Esophagus squamous epithelium (tissue), 5 donors: ENCODE measurements around the gene MYL5. TPM values are rescaled to one million over a fixed set of nuclear protein-coding genes. Genes with fewer than 3 reads are reported as not detected.

Source experiments
- DNase-seq: peaks from one replicate; lab custom pipeline; 2025; lab: John Stamatoyannopoulos, UW
- H3K27ac ChIP-seq, 4 donors: fragments of 200-600 bp; sonication (generic); one replicate each; pipeline ENCODE4 v1.5.1; 2016 to 2019; ENCODE audit warnings: mild to moderate bottlenecking in 1 of 4
- H3K27me3 ChIP-seq, 4 donors: fragments of 200-600 bp; sonication (generic); 1 replicate in 3 of 4; 2 replicates in 1 of 4; pipeline versions ENCODE4 v1.5.1 to v1.6.0; 2017 to 2021; ENCODE audit warnings: antibody characterized with exemption in 1 of 4
- H3K36me3 ChIP-seq, 3 donors: fragments of 200-600 bp; sonication (generic); one replicate each; pipeline ENCODE4 v1.5.1; 2016 to 2019
- H3K4me1 ChIP-seq, 3 donors: fragments of 200-600 bp; sonication (generic); one replicate each; pipeline ENCODE4 v1.5.1; 2017 to 2019
- H3K4me3 ChIP-seq, 4 donors: fragments of 200-600 bp; sonication (generic); 1 replicate in 3 of 4; 2 replicates in 1 of 4; pipeline ENCODE4 v1.5.1; 2016 to 2019; ENCODE audit warnings: mild to moderate bottlenecking in 2 of 4, moderate library complexity in 1 of 4
- H3K9me3 ChIP-seq, 3 donors: fragments of 200-600 bp; sonication (generic); one replicate each; pipeline ENCODE4 v1.5.1; 2016 to 2019
- CTCF ChIP-seq, 6 experiments: fragments of 450-650 bp in 4 of 6; fragments of 200-600 bp in 2 of 6; sonication (generic) in 2 of 6; IDR thresholded peaks; one replicate each; pipeline ENCODE4 v1.5.1; 2016 to 2019; ENCODE audit warnings: antibody characterized with exemption in 6 of 6, mild to moderate bottlenecking in 4 of 6, moderate library complexity in 4 of 6
- POLR2A ChIP-seq, 4 donors: fragments of 450-650 bp; IDR thresholded peaks; one replicate each; pipeline ENCODE4 v1.6.1; 2017; ENCODE audit warnings: antibody characterized with exemption in 4 of 4, mild to moderate bottlenecking in 4 of 4, moderate library complexity in 3 of 4
- WGBS, 2 donors: methylation state at CpG; one replicate each; pipeline ENCODE4 v1.1.5; 2018; 5-methylcytosine and 5-hydroxymethylcytosine counted together
- intact Hi-C: fragments of 100-400 bp; cut with DNase I; formaldehyde crosslinking; loops from one replicate; pipeline ENCODE4 v1.15.0; 2022
- total RNA-seq, 4 donors: library from RNA; depleted of rRNA; stranded (reverse); fragments of >200 nt; gene quantifications; one replicate each; pipeline ENCODE4 v1.1.0, GENCODE V29; 2016
- donor health status: DM: yes; HTN: yes; CAD: no.

The MYL5 gene
- total RNA-seq, 4 donors from 2014 or later = 7.2 to 19.5 (median 12.8) TPM

- Histone ChIP-seq H3K4me1 (peaks cover 8 to 30% (median 12%) of the 10 kb centered on the region in 3 donors), H3K4me3 (no peak overlapping the region), H3K9me3 (no peaks in the 10 kb centered on the region), H3K27me3 (no peaks in the 10 kb centered on the region), H3K36me3 (peaks cover 0 to 24% (median 0%) of the 10 kb centered on the region in 3 donors), H3K27ac (no peak overlapping the region)
- no peak for DNase-seq
- intact Hi-C loops = no loop called here
- TF ChIP-seq POLR2A (IDR thresholded peaks at IDR 0.05) (no peak), CTCF (IDR thresholded peaks at IDR 0.05) (no peak)
- 87 to 93% methylated on average over 2 to 3 of the region's 9 CpGs for WGBS, 2 donors
These were observed 38.7 kb downstream of the MYL5 start for GRCh38 chr4:712916-713632.

GRCh38 chr4:714087-714486 lies 39.7 kb downstream of the MYL5 start:
- intact Hi-C loops = no loop called here
- TF ChIP-seq POLR2A (IDR thresholded peaks at IDR 0.05) (no peak), CTCF (IDR thresholded peaks at IDR 0.05) (no peak)
- H3K4me3 ChIP-seq = no peak overlapping the region
- no peak overlapping the region for H3K27ac ChIP-seq
- peaks cover 0 to 20% (median 5%) of the 10 kb centered on the region in 3 donors for H3K4me1 ChIP-seq
- WGBS, 2 donors = 86 to 87% methylated on average over 13 to 15 of the region's 18 CpGs
- peaks cover 0 to 24% (median 0%) of the 10 kb centered on the region in 3 donors for H3K36me3 ChIP-seq
- no peaks in the 10 kb centered on the region for H3K9me3 ChIP-seq
- no peaks in the 10 kb centered on the region for H3K27me3 ChIP-seq
- no peak for DNase-seq

GRCh38 chr4:717601-718320 lies 43.4 kb downstream of the MYL5 start:
- no peak for DNase-seq
- intact Hi-C loops = no loop called here
- peaks cover 0 to 25% (median 0%) of the 10 kb centered on the region in 3 donors for H3K36me3 ChIP-seq
- WGBS, 2 donors = 79 to 83% methylated on average over 7 to 14 of the region's 34 CpGs
- no peaks in the 10 kb centered on the region for H3K27me3 ChIP-seq
- TF ChIP-seq CTCF (IDR thresholded peaks at IDR 0.05) = no peak
- TF ChIP-seq POLR2A (IDR thresholded peaks at IDR 0.05) = no peak
- H3K4me1 ChIP-seq = peaks cover 14 to 30% (median 15%) of the 10 kb centered on the region in 3 donors
- no peak overlapping the region for H3K27ac ChIP-seq
- H3K4me3 ChIP-seq = no peak overlapping the region
- no peaks in the 10 kb centered on the region for H3K9me3 ChIP-seq

- TF ChIP-seq POLR2A (IDR thresholded peaks at IDR 0.05) = no peak
- no peak overlapping the region for H3K27ac ChIP-seq
- no peak overlapping the region for H3K4me3 ChIP-seq
- peaks cover 14 to 30% (median 15%) of the 10 kb centered on the region in 3 donors for H3K4me1 ChIP-seq
- H3K36me3 ChIP-seq = peaks cover 0 to 32% (median 0%) of the 10 kb centered on the region in 3 donors
- DNase-seq = no peak
- H3K9me3 ChIP-seq = no peaks in the 10 kb centered on the region
- 64 to 90% methylated on average over 2 to 6 of the region's 8 CpGs for WGBS, 2 donors
- no peaks in the 10 kb centered on the region for H3K27me3 ChIP-seq
- intact Hi-C loops = no loop called here
These were observed 44.1 kb downstream of the MYL5 start for GRCh38 chr4:718460-718859.

- TF ChIP-seq POLR2A (IDR thresholded peaks at IDR 0.05) (no peak), CTCF (IDR thresholded peaks at IDR 0.05) (no peak)
- Histone ChIP-seq H3K27me3 (no peaks in the 10 kb centered on the region), H3K27ac (peak overlapping the region; percentile 58 to 79 (median 75)), H3K4me3 (no peak overlapping the region), H3K36me3 (peaks cover 0 to 37% (median 0%) of the 10 kb centered on the region in 3 donors), H3K9me3 (no peaks in the 10 kb centered on the region), H3K4me1 (peaks cover 14 to 30% (median 15%) of the 10 kb centered on the region in 3 donors)
- intact Hi-C loops = no loop called here
- 78 to 83% methylated on average over 6 to 45 of the region's 59 CpGs for WGBS, 2 donors
- no peak for DNase-seq
These were observed 45.9 kb downstream of the MYL5 start for GRCh38 chr4:720111-720860.
